Endothelial cell of umbilical vein (primary cell): ENCODE data around the gene BACH2. TPM values are rescaled to one million over a fixed set of nuclear protein-coding genes. Genes with fewer than 3 reads are reported as not detected.

Experiments used
- BruUV-seq: library from RNA; stranded (reverse); fragments of 400-500 nt; replicated peaks from 2 replicates; lab custom pipeline; 2021; lab: Mats Ljungman, UMichigan
- CTCF ChIA-PET: fragments of 300-600, 350-600 bp; sonication (Branson Sonifier 250); formaldehyde crosslinking; loops from one replicate; lab custom pipeline; 2021; ENCODE audit warnings: antibody characterized with exemption, inconsistent platforms; lab: Charles Lee
- POLR2A ChIA-PET: fragments of 300-600, 350-600 bp; sonication (Branson Sonifier 250); formaldehyde crosslinking; loops from one replicate; lab custom pipeline; 2021; ENCODE audit warnings: antibody characterized with exemption, inconsistent platforms; lab: Charles Lee
- DNase-seq: peaks from one replicate; pipeline ENCODE4 v3.0.0-alpha.2; 2011; ENCODE audit warnings: low read depth, low spot score
- FAIRE-seq: peaks from 2 replicates; lab custom pipeline; 2011; peaks lifted over from hg19 to GRCh38; lab: Jason Lieb, UNC
- H2AFZ ChIP-seq: 2 replicates; pipeline ENCODE4 v1.6.0; 2012; ENCODE audit warnings: low read depth, low read length, control low read depth, inconsistent platforms
- H3K27ac ChIP-seq: 2 replicates; pipeline ENCODE4 v1.5.1; 2011; ENCODE audit warnings: low read depth, mild to moderate bottlenecking, control low read depth, low read length, moderate library complexity; ENCODE audit not compliant: insufficient read depth
- H3K27me3 ChIP-seq, 2 experiments: 2 replicates each; pipeline versions ENCODE4 v1.6.0 to v1.6.1; 2011; ENCODE audit warnings: low read length in 2 of 2, mixed read lengths in 1 of 2; ENCODE audit not compliant: control insufficient read depth in 2 of 2, insufficient read depth in 2 of 2
- H3K36me3 ChIP-seq, 2 experiments: 2 replicates in 1 of 2; 3 replicates in 1 of 2; pipeline ENCODE4 v1.5.1; 2011; ENCODE audit warnings: low read length in 2 of 2, mild to moderate bottlenecking in 1 of 2, moderate library complexity in 1 of 2; ENCODE audit not compliant: control insufficient read depth in 2 of 2, insufficient read depth in 2 of 2; ENCODE audit errors: extremely low read depth in 1 of 2
- H3K4me1 ChIP-seq: 3 replicates; pipeline ENCODE4 v1.5.1; 2011; ENCODE audit warnings: mild to moderate bottlenecking, low read length; ENCODE audit not compliant: control insufficient read depth, insufficient read depth; ENCODE audit errors: extremely low read depth
- H3K4me2 ChIP-seq: 2 replicates; pipeline ENCODE4 v1.6.1; 2011; ENCODE audit warnings: low read length, control low read depth, mixed read lengths; ENCODE audit not compliant: insufficient read depth
- H3K4me3 ChIP-seq, 3 experiments: fragments of 200-600 bp in 1 of 3; sonication (generic), shearing (Covaris generic) in 1 of 3; replicated peaks in 1 of 3; 2 replicates each; pipeline ENCODE4 v1.5.1; 2011 to 2016; ENCODE audit warnings: control low read depth in 3 of 3, low read length in 3 of 3, mild to moderate bottlenecking in 2 of 3, inconsistent platforms in 1 of 3, low read depth in 1 of 3, moderate library complexity in 1 of 3; ENCODE audit not compliant: insufficient read depth in 1 of 3
- H3K79me2 ChIP-seq: 2 replicates; pipeline ENCODE4 v1.6.0; 2012; ENCODE audit warnings: low read length, inconsistent platforms; ENCODE audit not compliant: control insufficient read depth, insufficient read depth
- H3K9ac ChIP-seq: replicated peaks from 2 replicates; pipeline ENCODE3; 2011; ENCODE audit warnings: low read length, control low read depth; ENCODE audit not compliant: insufficient read depth; ENCODE audit errors: extremely low read depth
- H3K9me1 ChIP-seq: replicated peaks from 3 replicates; pipeline ENCODE4 v1.6.0; 2011; ENCODE audit warnings: mild to moderate bottlenecking, low read length; ENCODE audit not compliant: control insufficient read depth, insufficient read depth; ENCODE audit errors: extremely low read depth
- H3K9me3 ChIP-seq: replicated peaks from 2 replicates; pipeline ENCODE4 v1.5.1; 2012; ENCODE audit warnings: low read length, inconsistent platforms; ENCODE audit not compliant: control insufficient read depth, insufficient read depth
- H4K20me1 ChIP-seq: replicated peaks from 2 replicates; pipeline ENCODE3; 2011; ENCODE audit warnings: mild to moderate bottlenecking, low read length; ENCODE audit not compliant: control insufficient read depth, insufficient read depth; ENCODE audit errors: extremely low read depth
- CTCF ChIP-seq, 2 donors: IDR thresholded peaks; 1 replicate in 1 of 2; 2 replicates in 1 of 2; pipeline ENCODE4 v1.5.1; 2011; ENCODE audit warnings: low read length in 2 of 2, mild to moderate bottlenecking in 2 of 2, moderate library complexity in 2 of 2, control low read depth in 1 of 2, inconsistent platforms in 1 of 2, low read depth in 1 of 2; ENCODE audit not compliant: insufficient read depth in 1 of 2; ENCODE audit errors: extremely low read depth in 1 of 2
- EZH2 ChIP-seq: IDR thresholded peaks from 2 replicates; pipeline ENCODE4 v1.6.1; 2012; ENCODE audit warnings: borderline replicate concordance, low read depth, mild to moderate bottlenecking, moderate library complexity, low read length, inconsistent platforms; ENCODE audit not compliant: severe bottlenecking
- FOS ChIP-seq: IDR thresholded peaks from 2 replicates; pipeline ENCODE4 v1.6.1; 2011; ENCODE audit warnings: mild to moderate bottlenecking, low read length, moderate library complexity, borderline replicate concordance; ENCODE audit not compliant: insufficient read depth
- GATA2 ChIP-seq: IDR thresholded peaks from 2 replicates; pipeline ENCODE4 v1.7.0; 2011; ENCODE audit warnings: low read depth, mild to moderate bottlenecking, moderate library complexity, mixed read lengths, low read length; ENCODE audit not compliant: insufficient read length, insufficient read depth
- JUN ChIP-seq: IDR thresholded peaks from 2 replicates; pipeline ENCODE4 v1.6.1; 2011; ENCODE audit warnings: borderline replicate concordance, low read depth; ENCODE audit not compliant: insufficient read length, insufficient read depth
- MAX ChIP-seq: IDR thresholded peaks from 2 replicates; pipeline ENCODE4 v1.6.1; 2011; ENCODE audit not compliant: insufficient read depth, insufficient read length
- MYC ChIP-seq: IDR thresholded peaks from one replicate; pipeline ENCODE4 v1.6.1; 2011; ENCODE audit warnings: mild to moderate bottlenecking, low read depth, low read length
- POLR2A ChIP-seq: IDR thresholded peaks from 2 replicates; pipeline ENCODE4 v1.6.1; 2012; ENCODE audit warnings: low read depth, mild to moderate bottlenecking, control low read depth, low read length
- POLR2AphosphoS5 ChIP-seq: IDR thresholded peaks from 2 replicates; pipeline ENCODE4 v1.6.1; 2012; ENCODE audit warnings: low read depth, mild to moderate bottlenecking, control low read depth, low read length, moderate library complexity; ENCODE audit not compliant: insufficient read depth
- dilution Hi-C: fragments of 300-500 bp; cut with MboI; formaldehyde crosslinking; loops from one replicate; pipeline ENCODE4 v1.15.0; 2019; ENCODE audit warnings: low sequenced_read_pairs; ENCODE audit not compliant: extremely low pct_ligation_motif_present
- intact Hi-C: fragments of 100-400 bp; cut with micrococcal nuclease; formaldehyde crosslinking; loops from one replicate; pipeline ENCODE4 v1.10.0; 2022
- polyA plus RNA-seq, 4 experiments: library from polyadenylated mRNA; depleted of rRNA in 3 of 4; stranded (reverse) in 3 of 4; unstranded in 1 of 4; fragments of >200 nt; gene quantifications; 2 replicates each; pipeline versions ENCODE4 v1.2.1 to v1.2.3, GENCODE V29; 2011 to 2012; ENCODE audit warnings: missing spikeins in 1 of 4
- total RNA-seq: library from RNA; stranded (reverse); gene quantifications from 2 replicates; pipeline ENCODE4 v1.2.3, GENCODE V29; 2021

BACH2 gene
- total and polyA plus RNA-seq, 2 donors (not counting 3 experiments of a cell fraction or from before 2014, with no cell fraction given): 1.7 to 5.6 TPM

GRCh38 chr6:89977808-89978748 is 318.6 kb downstream of the BACH2 start:
- intact Hi-C loops (loop anchor here (10.0 kb wide), 1 partner anchor 107 kb away; no protein-coding TSS in a partner anchor), dilution Hi-C loops (no loop called here)
- DNase-seq (peak; percentile 52), FAIRE-seq (peak; percentile 43)
- H3K27me3 ChIP-seq: peaks cover 0 to 6% of the 10 kb centered on the region in 2 experiments
- no peaks in the 10 kb centered on the region for H3K4me1 ChIP-seq
- peak overlapping the region; percentile 2 for H3K4me2 ChIP-seq
- no peaks in the 10 kb centered on the region for H3K9me1 ChIP-seq
- H3K36me3 ChIP-seq: no peaks in the 10 kb centered on the region
- no peak overlapping the region for H3K9ac ChIP-seq
- no TSS peak for BruUV-seq
- TF ChIP-seq POLR2AphosphoS5 (no peak), MYC (no peak), MAX (no peak), EZH2 (no peak), POLR2A (no peak), JUN (no peak), CTCF (IDR thresholded peaks at IDR 0.05; ENCODE audit: extremely low read depth in 1 of 2, insufficient read depth in 1 of 2, low read depth in 1 of 2, low read length in 2 of 2) (no peak), FOS (no peak), GATA2 (no peak)
- no peak overlapping the region for H3K4me3 ChIP-seq
- peaks cover 2% of the 10 kb centered on the region for H4K20me1 ChIP-seq
- POLR2A ChIA-PET: no interaction called here
- H3K79me2 ChIP-seq: no peaks in the 10 kb centered on the region
- no peak overlapping the region for H3K27ac ChIP-seq
- CTCF ChIA-PET: interaction anchor here (1.0 to 2.0 kb wide), 4 partner anchors 38 to 501 kb away, joined by 3 to 8 read pairs (median 6); no protein-coding TSS in a partner anchor
- no peak overlapping the region for H2AFZ ChIP-seq
- no peaks in the 10 kb centered on the region for H3K9me3 ChIP-seq
